Neural crest cell (in vitro differentiated cells): Measurements from ENCODE around the gene WDR20. TPM values are rescaled to one million over a fixed set of nuclear protein-coding genes. Genes with fewer than 3 reads are reported as not detected.

ENCODE experiments used
- DNase-seq: peaks from one replicate; pipeline ENCODE4 v3.0.0; 2021; ENCODE audit warnings: low read depth, mixed read lengths, low spot score
- H3K27ac Mint-ChIP-seq: one replicate; pipeline ENCODE4 v1.8.0; 2021; ENCODE audit warnings: mild to moderate bottlenecking, mixed read lengths; ENCODE audit not compliant: unreplicated experiment
- H3K27me3 Mint-ChIP-seq: 2 replicates; pipeline ENCODE4 v1.8.0; 2021; ENCODE audit warnings: low read depth, mild to moderate bottlenecking, mixed read lengths
- H3K36me3 Mint-ChIP-seq: 2 replicates; pipeline ENCODE4 v1.8.0; 2021; ENCODE audit warnings: low read depth, mild to moderate bottlenecking, mixed read lengths
- H3K4me1 Mint-ChIP-seq: 2 replicates; pipeline ENCODE4 v1.8.0; 2021; ENCODE audit warnings: mixed read lengths
- H3K4me3 Mint-ChIP-seq: one replicate; pipeline ENCODE4 v1.8.0; 2021; ENCODE audit warnings: mild to moderate bottlenecking, mixed read lengths
- H3K9me3 Mint-ChIP-seq: 2 replicates; pipeline ENCODE4 v1.8.0; 2021; ENCODE audit warnings: mixed read lengths
- CTCF ChIP-seq: fragments of 200-600 bp; sonication (generic); conservative IDR thresholded peaks from 2 replicates; pipeline ENCODE4 v1.5.0; 2021; ENCODE audit warnings: antibody characterized with exemption, mild to moderate bottlenecking
- total RNA-seq: library from RNA; stranded (reverse); gene quantifications from 2 replicates; pipeline ENCODE4 v1.2.1, GENCODE V29; 2021

Gene WDR20
- total RNA-seq, 1 donor from 2014 or later, result 30.2 TPM

- Mint-ChIP-seq H3K4me3 (no peak overlapping the region), H3K27me3 (no peaks in the 10 kb centered on the region), H3K9me3 (no peaks in the 10 kb centered on the region), H3K27ac (no peak overlapping the region), H3K36me3 (peaks cover 4% of the 10 kb centered on the region), H3K4me1 (peaks cover 9% of the 10 kb centered on the region)
- no peak for TF ChIP-seq CTCF
- DNase-seq, result no peak
Measured at GRCh38 chr14:102154121-102154520, 14.4 kb downstream of the WDR20 start.

GRCh38 chr14:102154821-102155549 lies 15.3 kb downstream of the WDR20 start:
- peak overlapping the region; percentile 48 for H3K27ac Mint-ChIP-seq

GRCh38 chr14:102157346-102157745 lies 17.6 kb downstream of the WDR20 start:
- TF ChIP-seq CTCF, result no peak
- Mint-ChIP-seq H3K36me3 (no peaks in the 10 kb centered on the region), H3K27me3 (no peaks in the 10 kb centered on the region), H3K4me3 (no peak overlapping the region), H3K27ac (no peak overlapping the region), H3K4me1 (peaks cover 9% of the 10 kb centered on the region), H3K9me3 (no peaks in the 10 kb centered on the region)
- DNase-seq, result no peak

More at GRCh38 chr14:102154821-102155549, 15.3 kb downstream of the WDR20 start:
- Mint-ChIP-seq H3K9me3 (no peaks in the 10 kb centered on the region), H3K36me3 (peaks cover 2% of the 10 kb centered on the region), H3K4me1 (peaks cover 9% of the 10 kb centered on the region), H3K27me3 (no peaks in the 10 kb centered on the region), H3K4me3 (no peak overlapping the region)
- TF ChIP-seq CTCF, result no peak
- DNase-seq, result no peak

- Mint-ChIP-seq H3K36me3 (peaks cover under 1% of the 10 kb centered on the region), H3K4me1 (peaks cover 10% of the 10 kb centered on the region), H3K27ac (no peak overlapping the region), H3K27me3 (no peaks in the 10 kb centered on the region), H3K9me3 (no peaks in the 10 kb centered on the region), H3K4me3 (no peak overlapping the region)
- no peak for TF ChIP-seq CTCF
- no peak for DNase-seq
Measured at GRCh38 chr14:102158797-102159196, 19.1 kb downstream of the WDR20 start.

GRCh38 chr14:102159841-102160240 lies 20.1 kb downstream of the WDR20 start:
- no peaks in the 10 kb centered on the region for H3K9me3 Mint-ChIP-seq
- TF ChIP-seq CTCF, result no peak
- no peaks in the 10 kb centered on the region for H3K27me3 Mint-ChIP-seq
- no peak overlapping the region for H3K4me3 Mint-ChIP-seq
- H3K36me3 Mint-ChIP-seq, result peaks cover 8% of the 10 kb centered on the region
- H3K27ac Mint-ChIP-seq, result no peak overlapping the region
- DNase-seq, result no peak
- peaks cover 19% of the 10 kb centered on the region for H3K4me1 Mint-ChIP-seq
